ENCODE results near the gene PSMB10. TPM values are rescaled to one million over a fixed set of nuclear protein-coding genes. Genes with fewer than 3 reads are reported as not detected.

PSMB10 gene
- total RNA-seq, 1 experiment from 2014 or later = 41.0 TPM

- no peaks in the 10 kb centered on the region for H4K20me1 ChIP-seq (ENCODE audit: insufficient read depth)
- no peaks in the 10 kb centered on the region for H3K79me2 ChIP-seq (ENCODE audit: insufficient read depth, low read length)
- H3K9ac ChIP-seq (ENCODE audit: low read length) = no peak overlapping the region
- H3K4me2 ChIP-seq (ENCODE audit: low read length) = no peak overlapping the region
- no peaks in the 10 kb centered on the region for H3K27me3 ChIP-seq (ENCODE audit: insufficient read depth, low read length)
- ChIA-PET POLR2A (no interaction called here), RAD21 (ENCODE audit: low non-redundant PET in 1 of 2, low total read pairs in 2 of 2, uncharacterized antibody in 2 of 2, unreplicated experiment in 2 of 2) (no interaction called here), CTCF (no interaction called here)
- no TSS peak for BruUV-seq (replicated peaks)
- no peak overlapping the region for H3K27ac ChIP-seq (ENCODE audit: low read depth, low read length)
- peaks cover 7 to 8% of the 10 kb centered on the region in 2 experiments; a peak in 3 of 4 replicates for H3K36me3 ChIP-seq (ENCODE audit: control insufficient read depth in 1 of 2, insufficient read depth in 2 of 2, low read length in 2 of 2)
- no peak overlapping the region for H3K4me3 ChIP-seq (replicated peaks in 1 of 2; ENCODE audit: low read depth in 1 of 2, low read length in 2 of 2)
- no peak for DNase-seq (ENCODE audit: low read depth, low spot score)
- no peak overlapping the region for H2AFZ ChIP-seq (ENCODE audit: low read depth, low read length, poor library complexity, severe bottlenecking)
- intact Hi-C loops (cut with micrococcal nuclease) = no loop called here
- H3K9me2 ChIP-seq (ENCODE audit: insufficient read depth) = no peaks in the 10 kb centered on the region
- H3K4me1 ChIP-seq (ENCODE audit: control insufficient read depth in 1 of 2, insufficient read depth in 2 of 2, low read length in 2 of 2) = no peaks in the 10 kb centered on the region; a peak in 1 of 4 replicates
- ATAC-seq = no peak
- TF ChIP-seq POLR2AphosphoS5 (IDR thresholded peaks at IDR 0.05; ENCODE audit: low read depth, low read length) (no peak), FOSL1 (IDR thresholded peaks at IDR 0.05; ENCODE audit: low read depth) (no peak), ELF1 (IDR thresholded peaks at IDR 0.05; ENCODE audit: borderline replicate concordance, low read depth) (no peak), ZBTB33 (IDR thresholded peaks at IDR 0.05; ENCODE audit: extremely low read depth, insufficient replicate concordance, low read length) (no peak), JUND (IDR thresholded peaks at IDR 0.05) (no peak), SIN3A (IDR thresholded peaks at IDR 0.05; ENCODE audit: low read depth) (no peak), CBX3 (IDR thresholded peaks at IDR 0.05; ENCODE audit: low read depth) (no peak), EZH2 (IDR thresholded peaks at IDR 0.05) (no peak), TCF7L2 (IDR thresholded peaks at IDR 0.05; ENCODE audit: borderline replicate concordance, extremely low read depth, insufficient read depth, insufficient read length) (no peak), ATF3 (IDR thresholded peaks at IDR 0.05) (no peak), RAD21 (IDR thresholded peaks at IDR 0.05; ENCODE audit: low read depth) (no peak), ZNF274 (IDR thresholded peaks at IDR 0.05; ENCODE audit: low read depth, low read length) (no peak), CTCF (IDR thresholded peaks at IDR 0.05 in 2 of 3, conservative IDR thresholded peaks at IDR 0.05 in 1 of 3; ENCODE audit: borderline replicate concordance in 1 of 3, insufficient read depth in 1 of 3, low read depth in 2 of 3, low read length in 2 of 3) (no peak), REST (IDR thresholded peaks at IDR 0.05; ENCODE audit: low read depth) (no peak), SRF (IDR thresholded peaks at IDR 0.05; ENCODE audit: low read depth) (no peak), YY1 (IDR thresholded peaks at IDR 0.05; ENCODE audit: extremely low read depth, insufficient replicate concordance, low read depth, low read length) (no peak), MAX (IDR thresholded peaks at IDR 0.05) (no peak), EZH2phosphoT487 (IDR thresholded peaks at IDR 0.05; ENCODE audit: borderline replicate concordance) (no peak), CEBPB (IDR thresholded peaks at IDR 0.05; ENCODE audit: low read depth) (no peak)
- no peaks in the 10 kb centered on the region for H3K9me3 ChIP-seq (ENCODE audit: control insufficient read depth in 1 of 2, insufficient read depth in 1 of 2, low read depth in 1 of 2, low read length in 2 of 2)
These were observed 18.0 kb upstream of the PSMB10 start for GRCh38 chr16:67954421-67955196.

Measured in HCT116 (cell line).